HuH-7.5 (cell line): ENCODE data around the gene TPCN2.
A peak's percentile ranks its signal among the peaks of the same experiment; 100 is the strongest.
"Not testable (repeated sequence)": the region's sequence is repeated elsewhere in the genome, so short reads cannot be mapped to it uniquely, and the experiment has no call there.

ENCODE experiments used
- DNase-seq: peaks from one replicate; pipeline ENCODE4 v3.0.0; 2011; ENCODE audit warnings: low spot score

The TPCN2 gene

DNA sequence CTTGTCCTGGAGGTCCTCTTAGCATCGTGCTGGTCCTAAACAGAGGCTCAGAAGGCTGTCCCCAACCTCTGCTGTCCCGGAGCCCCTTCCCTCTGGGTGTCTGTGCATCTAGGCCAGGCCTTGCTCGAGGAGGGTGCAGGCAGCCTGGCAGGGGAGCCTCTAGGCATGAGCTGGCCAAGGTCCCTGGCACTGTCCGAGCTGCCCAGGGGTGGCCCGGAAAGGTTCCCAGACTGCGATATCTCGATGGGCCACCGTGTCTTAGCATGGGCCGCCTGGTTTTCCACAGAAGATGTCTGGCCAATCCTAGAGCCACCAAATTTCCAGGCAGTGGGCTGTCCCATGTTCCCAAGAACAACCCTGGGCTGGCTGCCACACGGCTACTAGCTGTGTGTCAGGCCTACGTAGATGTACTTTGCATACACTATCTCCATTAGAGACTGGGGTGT lies 82.4 kb downstream of the TPCN2 start:
- DNase-seq = no peak

DNA sequence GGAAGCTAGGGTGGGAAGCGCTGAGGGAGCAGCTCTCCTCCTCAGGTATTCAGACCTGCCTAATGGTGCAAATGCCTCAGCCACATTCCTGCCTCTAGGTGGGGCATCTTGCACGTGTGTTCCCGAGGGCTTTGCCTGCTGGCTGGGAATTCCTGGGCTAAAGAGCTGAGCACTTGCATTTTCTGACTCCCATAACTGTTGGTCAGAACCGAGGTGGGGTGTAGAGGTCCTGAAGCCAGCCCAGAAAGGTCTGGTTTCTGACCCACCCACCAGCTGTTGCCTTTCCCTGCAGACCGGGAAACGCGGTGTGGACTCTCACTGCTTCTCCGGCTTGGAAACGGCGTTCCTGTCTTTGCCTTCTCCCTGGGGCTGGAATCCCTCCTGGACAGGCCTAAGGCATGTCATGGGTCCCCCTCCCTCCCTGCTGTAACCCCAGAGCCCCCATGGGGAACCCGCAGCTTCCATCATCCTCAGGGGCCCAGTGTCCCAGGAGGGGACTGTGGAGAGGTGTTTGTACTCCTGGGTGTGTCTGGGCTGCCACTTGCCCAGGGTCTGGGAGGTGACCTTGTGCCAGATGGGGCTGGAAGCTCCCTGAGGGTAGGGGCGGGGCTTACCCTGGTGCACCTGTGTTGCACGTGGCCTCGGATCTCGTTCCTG lies 83.0 kb downstream of the TPCN2 start:
- DNase-seq = peak; percentile 97

DNA sequence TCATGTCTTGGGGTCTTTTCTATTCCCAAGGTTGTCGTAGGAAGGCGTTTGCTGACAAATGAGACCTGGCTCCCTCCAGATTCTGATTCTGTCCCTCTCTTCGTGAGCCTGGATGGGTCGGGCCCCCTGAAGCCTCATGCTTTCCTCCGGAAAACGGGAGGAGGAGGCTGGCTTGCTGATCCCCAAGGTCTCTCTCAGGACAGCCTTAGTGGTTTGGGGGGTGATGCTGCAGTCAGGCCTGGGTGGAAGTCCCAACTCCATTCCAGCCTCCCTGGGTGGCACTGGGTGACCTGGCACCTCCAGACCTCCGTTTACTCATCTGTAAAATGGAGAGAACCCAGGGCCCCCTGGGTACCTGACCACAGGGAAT lies 83.6 kb downstream of the TPCN2 start:
- no peak for DNase-seq

DNA sequence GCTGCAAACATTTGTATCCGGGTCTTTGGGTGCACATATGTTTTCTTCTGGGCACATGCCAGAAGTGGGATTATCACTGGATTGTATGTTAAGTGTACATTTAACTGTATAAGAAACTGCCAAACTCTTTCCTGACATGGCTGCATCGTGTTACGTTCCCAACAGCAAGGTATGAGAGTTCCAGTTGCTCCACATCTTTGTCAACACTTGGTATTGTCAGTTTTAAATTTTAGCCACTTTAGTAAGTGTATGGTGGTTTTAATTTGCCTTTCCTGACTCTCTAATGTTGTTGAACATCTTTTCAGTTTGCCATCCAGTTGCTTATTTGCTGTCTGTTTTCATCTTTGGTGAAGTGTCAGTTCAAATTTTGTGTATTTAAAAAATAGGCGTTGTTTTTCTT lies 84.5 kb downstream of the TPCN2 start:
- DNase-seq = no peak

DNA sequence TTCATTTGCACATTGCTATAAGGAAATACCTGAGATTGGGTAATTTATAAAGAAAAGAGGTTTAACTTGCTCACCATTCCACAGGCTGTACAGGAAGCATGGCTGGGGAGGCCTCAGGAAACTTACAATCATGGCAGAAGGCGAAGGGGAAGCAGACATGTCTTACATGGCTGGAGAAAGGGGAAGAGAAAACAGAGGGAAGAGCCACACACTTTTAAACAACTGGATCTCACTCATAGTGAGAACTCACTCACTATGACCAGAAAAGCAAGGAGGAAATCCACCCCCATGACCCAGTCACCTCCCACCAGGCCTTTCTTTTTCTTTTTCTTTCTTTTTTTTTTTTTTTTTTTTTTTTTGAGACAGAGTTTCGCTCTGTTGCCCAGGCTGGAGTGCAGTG lies 85.5 kb downstream of the TPCN2 start:
- DNase-seq = not testable (repeated sequence)

DNA sequence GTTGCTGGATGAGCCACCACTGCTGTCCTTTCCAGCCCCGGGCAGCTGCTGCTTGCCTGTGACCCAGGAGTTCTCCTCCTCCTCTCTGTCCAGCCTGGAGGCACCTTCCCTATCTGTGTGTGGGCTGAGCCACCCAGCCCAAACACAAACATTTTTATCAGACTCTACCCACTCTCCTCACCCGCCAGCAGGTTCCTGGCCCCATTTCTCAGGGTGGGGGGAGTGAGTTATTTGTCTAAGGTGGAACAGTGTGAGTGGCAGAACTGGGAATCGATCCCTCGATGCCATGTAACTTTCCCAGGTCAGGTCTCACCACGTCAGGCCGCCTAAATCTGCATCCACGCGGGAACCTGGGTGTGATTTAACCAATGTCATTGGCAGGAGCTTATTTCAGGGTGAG lies 86.2 kb downstream of the TPCN2 start:
- DNase-seq = no peak

DNA sequence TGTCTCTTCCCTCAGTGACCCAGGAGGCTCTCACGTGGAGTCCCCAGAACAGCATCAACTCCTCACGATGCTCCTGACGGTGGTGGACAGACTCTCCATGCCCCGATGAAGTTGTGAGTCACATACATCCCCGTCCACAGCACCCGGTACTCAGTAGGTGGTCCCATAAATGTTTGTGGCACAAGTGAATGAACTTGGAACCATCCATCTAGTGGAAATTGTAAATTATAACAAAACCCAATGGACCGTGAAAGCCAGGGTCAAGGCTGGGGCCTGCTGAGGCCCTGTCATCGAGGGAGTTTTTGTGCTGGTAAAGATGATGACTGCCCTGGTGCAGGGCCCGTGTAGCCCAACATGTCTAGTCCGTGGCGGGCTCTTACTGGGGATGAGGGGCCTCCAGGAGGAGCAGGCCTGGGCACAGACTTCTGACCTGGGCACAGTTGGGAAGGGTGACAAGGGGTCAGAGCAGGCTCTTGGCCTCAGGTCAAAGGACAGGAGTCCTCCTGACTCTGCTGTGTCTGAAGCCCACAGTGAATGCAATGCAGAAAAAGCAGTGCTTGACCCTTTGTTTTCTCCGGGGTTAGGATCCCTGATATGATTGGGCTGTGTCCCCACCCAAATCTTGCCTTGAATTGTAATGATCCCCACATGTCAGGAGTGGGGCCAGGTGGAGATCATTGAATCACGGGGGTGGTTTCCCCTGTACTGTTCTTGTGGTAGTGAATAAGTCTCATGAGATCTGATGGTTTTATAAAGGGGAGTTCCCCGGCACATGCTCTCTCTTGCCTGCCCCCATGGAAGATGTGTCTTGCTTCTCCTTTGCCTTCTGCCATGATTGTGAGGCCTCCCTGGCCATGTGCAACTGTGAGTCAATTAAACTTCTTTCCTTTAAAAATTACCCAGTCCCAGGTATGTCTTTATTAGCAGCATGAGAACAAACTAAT lies 87.0 kb downstream of the TPCN2 start:
- DNase-seq = no peak

DNA sequence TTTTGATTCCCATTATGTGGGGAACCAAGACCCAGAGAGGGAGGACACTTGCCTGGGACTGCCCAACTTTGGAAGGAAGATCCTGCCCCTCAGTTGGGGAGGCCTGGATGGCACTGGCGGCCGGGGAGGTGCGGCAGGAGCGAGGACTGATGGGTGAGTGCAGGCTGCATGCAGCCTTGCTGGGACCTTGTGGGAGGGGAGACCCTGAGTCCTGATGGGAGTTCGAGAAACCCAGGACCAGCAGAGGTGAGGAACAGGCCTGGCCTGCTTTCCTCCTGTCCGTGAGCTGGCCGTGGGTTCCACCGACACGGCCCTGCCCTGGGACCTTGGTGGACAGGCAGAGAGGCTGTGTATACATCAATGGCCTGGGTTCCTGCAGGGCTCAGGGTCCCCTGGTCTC lies 87.7 kb downstream of the TPCN2 start:
- DNase-seq = no peak

DNA sequence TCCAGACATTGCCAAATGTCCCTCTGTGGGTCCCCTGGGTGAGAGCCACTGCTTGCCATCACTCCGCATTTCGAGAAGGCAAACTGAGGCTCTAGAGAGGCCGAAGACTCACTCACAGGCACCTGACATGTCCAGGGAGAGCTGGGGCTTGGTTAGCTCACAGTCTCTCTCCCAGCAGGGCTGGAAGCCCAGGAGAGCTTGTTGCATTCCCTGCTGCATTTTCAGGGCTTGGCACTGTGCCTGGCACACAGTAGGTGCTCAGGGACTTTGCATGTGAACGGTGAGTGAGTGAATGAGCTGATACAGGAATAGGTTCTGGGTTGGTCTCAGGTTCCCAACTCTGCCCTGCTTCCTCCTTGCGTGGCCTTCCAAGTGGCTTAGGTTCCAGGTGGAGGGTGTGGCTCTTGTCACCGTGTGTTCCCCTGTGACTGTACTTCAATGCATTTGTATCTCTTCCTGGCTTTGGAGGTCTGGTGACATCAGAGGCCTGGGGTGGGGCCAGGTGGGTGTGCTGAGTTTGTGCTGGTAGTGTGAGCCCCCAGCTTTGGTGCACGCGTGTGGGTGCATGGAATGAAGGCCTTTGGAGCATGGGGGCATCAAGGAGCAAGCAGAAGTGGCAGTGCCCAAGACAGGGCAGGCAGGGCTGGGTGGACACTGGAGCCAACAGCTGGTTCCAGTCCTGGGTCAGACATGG lies 88.6 kb downstream of the TPCN2 start:
- DNase-seq = no peak

DNA sequence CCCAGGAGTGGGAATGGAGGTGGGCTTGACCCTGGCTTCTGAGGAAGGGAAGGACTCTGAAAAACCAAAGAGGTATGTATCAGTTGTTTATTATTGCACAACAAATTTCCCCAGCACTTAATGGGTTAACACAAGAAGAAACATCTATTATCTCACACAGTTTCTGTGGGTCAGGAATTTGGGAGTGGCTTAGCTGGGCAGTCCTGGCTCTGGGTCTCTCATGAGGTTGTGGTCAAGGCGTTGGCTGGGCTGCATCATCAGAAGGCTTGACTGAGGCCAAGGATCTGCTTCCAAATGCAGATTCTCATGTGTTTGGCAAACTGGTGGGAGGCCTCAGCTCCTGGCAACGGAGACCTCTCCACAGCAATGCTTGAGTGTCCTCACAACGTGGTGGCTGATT lies 89.5 kb downstream of the TPCN2 start:
- DNase-seq = no peak

DNA sequence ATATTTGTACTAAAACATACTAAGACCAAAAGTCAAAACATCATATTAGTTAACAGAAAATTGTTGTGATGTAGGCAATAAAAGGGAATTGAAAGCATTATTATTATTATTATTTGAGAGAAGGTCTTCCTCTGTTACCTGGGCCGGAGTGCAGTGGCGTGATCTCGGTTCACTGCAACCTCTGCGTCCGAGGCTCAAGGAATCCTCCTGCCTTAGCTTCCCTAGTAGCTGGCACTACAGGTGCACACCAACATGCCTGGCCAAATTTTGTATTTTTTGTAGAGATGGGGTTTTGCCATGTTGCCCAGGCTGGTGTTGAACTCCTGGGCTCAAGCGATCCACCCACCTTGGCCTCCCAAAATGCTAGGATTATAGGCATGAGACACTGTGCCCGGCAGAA lies 91.4 kb downstream of the TPCN2 start:
- not testable (repeated sequence) for DNase-seq

DNA sequence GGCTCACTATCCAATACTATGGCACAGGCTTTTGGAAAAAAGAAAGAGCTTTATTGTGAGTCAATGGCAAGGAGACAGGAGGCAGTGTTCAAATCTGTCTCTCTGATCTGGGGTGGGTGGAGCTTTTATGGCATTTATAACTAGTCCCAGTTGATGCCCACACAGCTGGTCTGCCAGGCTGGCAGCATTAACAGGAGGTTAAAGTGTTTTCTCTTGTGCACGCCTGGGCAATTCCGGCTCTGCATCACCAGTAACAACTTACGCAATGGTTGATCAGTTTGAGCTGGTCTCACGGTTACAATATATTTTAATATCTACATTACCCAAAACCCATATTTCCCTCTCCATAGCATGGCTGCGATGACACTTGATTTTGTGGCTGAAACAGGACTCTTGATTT lies 91.9 kb downstream of the TPCN2 start:
- DNase-seq = no peak

DNA sequence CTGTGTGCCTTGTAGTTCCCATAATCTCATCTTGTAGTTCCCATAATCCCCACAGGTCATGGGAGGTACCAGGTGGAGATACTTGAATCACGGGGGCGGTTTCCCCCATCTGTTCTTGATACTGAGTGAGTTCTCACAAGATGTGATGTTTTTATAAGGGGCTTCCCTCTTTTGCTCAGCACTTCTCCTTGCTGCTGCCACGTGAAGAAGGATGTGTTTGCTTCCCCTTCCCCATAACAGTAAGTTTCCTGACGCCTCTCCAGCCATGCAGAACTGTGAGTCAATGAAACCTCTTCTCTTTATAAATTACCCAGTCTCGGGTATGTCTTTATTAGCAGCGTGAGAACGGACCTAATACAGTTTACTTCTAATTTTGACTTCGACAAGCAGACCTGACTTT lies 93.0 kb downstream of the TPCN2 start:
- DNase-seq = no peak

DNA sequence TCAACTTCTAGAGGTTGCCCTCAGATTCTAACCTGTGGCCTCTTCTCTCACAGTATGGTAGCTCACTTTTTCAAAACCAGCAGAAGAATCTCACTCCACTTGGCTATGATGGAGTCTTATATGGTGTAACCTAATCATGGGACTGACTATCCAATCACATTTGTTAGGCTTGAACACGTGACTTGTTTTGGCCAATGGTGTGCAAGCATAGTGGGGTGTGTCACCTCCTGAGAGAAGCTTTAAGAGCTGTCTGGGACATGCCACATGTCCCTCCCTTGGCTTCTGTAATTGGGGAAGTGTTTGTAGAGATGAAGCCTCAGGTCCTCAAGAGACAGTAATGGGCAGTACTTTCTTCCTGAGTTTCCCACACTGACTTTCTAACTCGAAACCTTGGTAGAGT lies 94.2 kb downstream of the TPCN2 start:
- DNase-seq = no peak

DNA sequence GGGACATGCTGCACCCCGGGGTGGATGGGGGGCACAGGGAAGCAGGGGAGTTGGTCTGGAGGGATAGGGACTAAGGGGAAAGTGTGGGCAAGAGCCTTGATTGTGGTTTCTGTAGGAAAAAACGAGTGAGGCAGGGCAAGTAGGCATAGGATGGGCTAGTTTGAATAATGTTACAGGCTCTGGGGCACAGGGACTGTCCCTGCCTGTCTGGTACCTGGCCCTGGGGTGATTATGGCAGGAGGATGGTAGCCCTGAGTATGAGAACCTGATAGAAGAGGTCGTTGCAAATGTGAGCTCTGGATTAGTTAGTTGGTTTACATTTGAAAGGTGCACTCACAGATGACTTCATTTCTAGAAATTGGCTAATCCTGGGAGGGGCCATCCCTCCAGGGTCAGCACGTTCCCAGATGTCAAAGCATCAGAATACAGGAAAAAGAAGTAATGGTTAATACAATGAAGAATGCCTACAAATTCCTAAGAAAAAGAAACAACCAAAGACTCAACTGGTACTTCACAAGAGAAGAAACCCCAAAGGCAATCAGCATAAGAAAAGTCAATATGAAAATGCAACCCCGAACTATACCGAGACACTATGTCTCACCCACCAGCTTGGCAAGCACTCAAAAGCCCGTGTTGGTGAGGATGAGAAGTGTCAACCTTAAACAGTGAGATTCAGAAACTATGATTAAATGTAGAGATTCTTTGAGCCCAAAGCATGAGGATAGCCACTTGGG lies 95.8 kb downstream of the TPCN2 start:
- DNase-seq = no peak

DNA sequence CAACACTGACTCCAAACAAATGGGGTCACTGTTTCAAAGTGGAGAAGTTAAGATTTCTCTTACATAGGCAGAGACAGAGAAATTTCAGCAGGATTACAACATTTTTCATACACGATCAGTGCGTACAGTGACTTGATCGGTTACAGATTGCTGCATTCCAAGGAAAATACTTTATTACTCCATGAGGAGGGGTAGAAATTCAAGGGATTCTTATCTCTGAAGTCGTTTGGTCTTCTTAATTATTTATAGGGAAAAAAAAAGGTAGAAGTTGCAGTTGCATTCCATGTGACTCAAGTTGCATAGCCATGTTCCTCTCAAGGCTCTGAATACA lies 96.3 kb downstream of the TPCN2 start:
- DNase-seq = no peak

DNA sequence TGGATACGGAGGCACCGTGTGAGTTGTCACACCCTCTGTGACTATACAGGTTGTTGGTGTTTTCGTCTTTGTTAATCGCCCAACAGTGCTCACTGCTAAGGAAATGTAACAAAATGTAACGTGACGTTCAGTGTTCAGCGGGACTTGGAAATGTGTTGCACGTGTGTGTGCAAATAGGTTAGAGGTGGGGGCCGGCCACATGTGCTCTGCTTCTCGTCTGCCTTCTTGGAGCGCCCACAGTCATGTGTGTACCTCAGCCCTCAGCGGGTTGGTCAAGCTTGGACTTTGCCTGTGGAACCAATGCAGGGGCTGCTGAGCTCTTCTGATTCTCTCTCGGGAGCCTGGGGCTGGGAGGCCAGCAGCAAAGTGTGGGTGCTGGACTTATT lies 99.6 kb downstream of the TPCN2 start:
- DNase-seq = no peak

DNA sequence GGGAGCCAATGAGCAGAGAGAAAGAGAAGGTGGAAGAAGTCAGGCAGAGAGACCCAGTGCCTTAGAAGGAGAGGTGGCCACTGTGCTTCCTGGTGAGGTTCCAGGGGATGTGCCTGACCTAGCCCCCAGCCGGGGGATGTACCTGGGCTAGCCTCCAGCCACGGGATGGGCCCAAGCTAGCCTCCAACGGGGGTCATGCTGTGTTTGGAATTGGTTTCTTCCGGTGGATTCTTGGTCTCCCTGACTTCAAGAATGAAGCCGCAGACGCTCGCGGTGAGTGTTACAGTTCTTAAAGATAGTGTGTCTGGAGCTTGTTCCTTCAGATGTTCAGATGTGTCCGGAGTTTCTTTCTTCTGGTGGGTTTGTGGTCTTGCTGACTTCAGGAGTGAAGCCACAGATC lies 100.1 kb downstream of the TPCN2 start:
- no peak for DNase-seq

DNA sequence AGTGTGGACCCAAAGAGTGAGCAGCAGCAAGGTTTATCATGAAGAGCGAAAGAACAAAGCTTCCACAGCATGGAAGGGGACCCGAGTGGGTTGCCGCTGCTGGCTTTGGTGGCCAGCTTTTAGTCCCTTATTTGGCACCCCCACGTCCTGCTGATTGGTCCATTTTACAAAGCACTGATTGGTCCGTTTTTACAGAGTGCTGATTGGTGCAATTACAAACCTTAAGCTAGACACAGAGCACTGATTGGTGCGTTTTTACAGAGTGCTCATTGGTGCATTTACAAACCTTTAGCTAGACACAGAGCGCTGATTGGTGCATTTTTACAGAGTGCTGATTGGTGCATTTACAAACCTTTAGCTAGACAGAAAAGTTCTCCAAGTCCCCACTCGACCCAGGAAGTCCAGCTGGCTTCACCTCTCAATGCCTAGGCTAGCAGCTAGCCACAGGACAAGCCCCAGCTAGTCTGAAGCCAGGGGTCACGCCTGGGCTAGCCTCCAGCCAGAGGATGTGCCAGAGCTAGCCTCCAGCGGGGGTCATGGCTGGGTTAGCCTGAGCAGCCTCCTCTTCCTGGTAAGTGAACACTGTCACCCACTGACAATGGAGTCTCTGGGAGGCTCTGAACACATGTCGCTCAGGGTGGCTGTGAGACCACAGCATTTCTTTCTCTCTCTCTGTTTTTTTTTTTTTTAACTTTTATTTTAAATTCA lies 100.8 kb downstream of the TPCN2 start:
- DNase-seq = not testable (repeated sequence)

DNA sequence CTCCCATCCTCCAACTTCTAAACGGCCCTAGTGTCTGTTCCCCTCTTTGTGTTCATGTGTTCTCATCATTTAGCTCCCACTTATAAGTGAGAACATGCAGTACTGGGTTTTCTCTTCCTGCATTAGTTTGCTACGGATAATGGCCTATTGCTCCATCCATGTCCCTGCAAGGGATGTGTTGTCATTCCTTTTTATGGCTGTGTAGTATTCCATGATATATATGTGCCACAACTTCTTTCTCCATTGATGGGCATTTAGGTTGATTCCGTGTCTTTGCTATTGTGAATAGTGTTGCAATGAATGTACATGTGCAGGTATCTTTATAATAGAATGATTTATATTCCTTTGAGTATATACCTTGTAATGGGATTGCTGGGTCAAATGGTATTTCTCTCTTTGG lies 101.4 kb downstream of the TPCN2 start:
- no peak for DNase-seq

DNA sequence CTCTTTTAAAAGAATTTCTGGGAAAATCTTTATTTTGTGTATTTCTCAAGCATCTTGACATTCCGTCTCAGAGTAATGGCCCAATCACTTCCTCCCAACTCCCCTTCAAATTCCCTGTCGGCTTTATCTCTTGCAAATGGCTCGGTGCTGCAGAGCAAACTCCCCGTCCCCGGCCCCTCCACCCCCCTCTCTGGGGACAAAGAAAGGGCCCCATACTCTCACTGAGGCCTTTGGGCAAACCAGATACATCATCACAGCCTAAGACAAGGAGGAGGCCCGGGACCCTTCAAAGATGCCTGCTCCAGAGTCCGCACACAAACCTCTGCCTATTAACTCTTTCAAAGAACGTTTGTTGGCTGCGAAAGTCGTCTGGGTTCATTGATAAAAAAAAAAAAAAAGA lies 103.1 kb downstream of the TPCN2 start:
- DNase-seq = no peak
